Caco-2 (cell line): ENCODE results near the gene NINJ2. TPM values are rescaled to one million over a fixed set of nuclear protein-coding genes. Genes with fewer than 3 reads are reported as not detected.
A peak's percentile ranks its signal among the peaks of the same experiment; 100 is the strongest.

Experiments used
- BruUV-seq: library from RNA; stranded (reverse); fragments of 400-500 nt; replicated peaks from 2 replicates; lab custom pipeline; 2021; lab: Mats Ljungman, UMichigan
- CTCF ChIA-PET: fragments of 300-600 bp; sonication (Branson Sonifier 250); formaldehyde crosslinking; loops from one replicate; lab custom pipeline; 2022; ENCODE audit warnings: antibody characterized with exemption; lab: Charles Lee
- POLR2A ChIA-PET: fragments of 300-600 bp; sonication (Branson Sonifier 250); formaldehyde crosslinking; loops from one replicate; lab custom pipeline; 2022; ENCODE audit warnings: antibody characterized with exemption; lab: Charles Lee
- DNase-seq, 2 experiments: peaks; one replicate each; pipeline versions ENCODE4 v3.0.0 to v3.0.0-alpha.2; 2020 to 2022
- H3K27me3 ChIP-seq: replicated peaks from 2 replicates; pipeline ENCODE4 v1.6.0; 2011; ENCODE audit warnings: low read length; ENCODE audit not compliant: control insufficient read depth, insufficient read depth
- H3K36me3 ChIP-seq: 2 replicates; pipeline ENCODE4 v1.5.1; 2011; ENCODE audit warnings: low read length; ENCODE audit not compliant: control insufficient read depth, insufficient read depth
- H3K4me1 ChIP-seq: fragments of 250-450 bp; sonication (Bioruptor Pico); 2 replicates; pipeline ENCODE4 v1.5.1; 2020; ENCODE audit warnings: mild to moderate bottlenecking
- H3K4me3 ChIP-seq: 2 replicates; pipeline ENCODE4 v1.5.1; 2011; ENCODE audit warnings: low read depth, mild to moderate bottlenecking, control low read depth, low read length
- H3K9me3 ChIP-seq: fragments of 250-450 bp; sonication (Bioruptor Pico); 2 replicates; pipeline ENCODE4 v1.5.1; 2020; ENCODE audit warnings: mild to moderate bottlenecking, moderate library complexity
- H3K27ac Mint-ChIP-seq: one replicate; pipeline ENCODE4 v1.8.0; 2022; ENCODE audit warnings: mixed read lengths; ENCODE audit not compliant: unreplicated experiment
- H3K27me3 Mint-ChIP-seq: one replicate; pipeline ENCODE4 v1.8.0; 2022; ENCODE audit warnings: mixed read lengths; ENCODE audit not compliant: insufficient read depth, unreplicated experiment
- H3K36me3 Mint-ChIP-seq: one replicate; pipeline ENCODE4 v1.8.0; 2022; ENCODE audit warnings: mild to moderate bottlenecking, mixed read lengths; ENCODE audit not compliant: insufficient read depth, unreplicated experiment
- H3K4me1 Mint-ChIP-seq: one replicate; pipeline ENCODE4 v1.8.0; 2022; ENCODE audit warnings: low read depth, mixed read lengths; ENCODE audit not compliant: unreplicated experiment
- H3K4me3 Mint-ChIP-seq: one replicate; pipeline ENCODE4 v1.8.0; 2022; ENCODE audit warnings: mild to moderate bottlenecking, moderate library complexity, mixed read lengths; ENCODE audit not compliant: unreplicated experiment
- H3K9me3 Mint-ChIP-seq: one replicate; pipeline ENCODE4 v1.8.0; 2022; ENCODE audit warnings: mixed read lengths; ENCODE audit not compliant: unreplicated experiment
- CTCF ChIP-seq, 2 experiments: fragments of 200-600 bp in 1 of 2; IDR thresholded peaks; 1 replicate in 1 of 2; 2 replicates in 1 of 2; pipeline versions ENCODE4 v1.5.1 to v1.8.0; 2011 to 2022; ENCODE audit warnings: antibody characterized with exemption in 1 of 2, control low read depth in 1 of 2, inconsistent platforms in 1 of 2, low read depth in 1 of 2, low read length in 1 of 2, mild to moderate bottlenecking in 1 of 2, moderate library complexity in 1 of 2; ENCODE audit not compliant: insufficient read depth in 1 of 2, severe bottlenecking in 1 of 2, unreplicated experiment in 1 of 2
- intact Hi-C: fragments of 100-400 bp; cut with micrococcal nuclease; formaldehyde crosslinking; loops from one replicate; pipeline ENCODE4 v1.10.0; 2022; ENCODE audit not compliant: unreplicated experiment
- total RNA-seq: library from RNA; stranded (reverse); gene quantifications from 2 replicates; pipeline ENCODE4 v1.2.3, GENCODE V29; 2022

NINJ2 gene
- total RNA-seq, 1 experiment from 2014 or later: 7.0 TPM

- intact Hi-C loops: no loop called here
- Histone ChIP-seq H3K4me3 (no peak overlapping the region), H3K9me3 (peaks cover 5% of the 10 kb centered on the region), H3K27me3 (no peaks in the 10 kb centered on the region), H3K4me1 (peaks cover 20% of the 10 kb centered on the region), H3K36me3 (peaks cover 1% of the 10 kb centered on the region; the same call in 1 of the 2 replicates)
- H3K4me3 Mint-ChIP-seq: no peak overlapping the region
- ChIA-PET POLR2A (no interaction called here), CTCF (no interaction called here)
- peaks cover 36% of the 10 kb centered on the region for H3K4me1 Mint-ChIP-seq
- no TSS peak for BruUV-seq
- peaks cover 7% of the 10 kb centered on the region for H3K9me3 Mint-ChIP-seq
- peaks cover 37% of the 10 kb centered on the region for H3K36me3 Mint-ChIP-seq
- H3K27ac Mint-ChIP-seq: no peak overlapping the region
- no peaks in the 10 kb centered on the region for H3K27me3 Mint-ChIP-seq
- DNase-seq: no peak
- TF ChIP-seq CTCF (IDR thresholded peaks at IDR 0.05; ENCODE audit: insufficient read depth in 1 of 2, low read depth in 1 of 2, low read length in 1 of 2, severe bottlenecking in 1 of 2, unreplicated experiment in 1 of 2): no peak
Measured at GRCh38 chr12:524167-524951, 138.9 kb downstream of the NINJ2 start.

- peak overlapping the region; percentile 62 for H3K27ac Mint-ChIP-seq
- no peak for TF ChIP-seq CTCF (IDR thresholded peaks at IDR 0.05; ENCODE audit: insufficient read depth in 1 of 2, low read depth in 1 of 2, low read length in 1 of 2, severe bottlenecking in 1 of 2, unreplicated experiment in 1 of 2)
- intact Hi-C loops: no loop called here
- Histone ChIP-seq H3K4me1 (peaks cover 34% of the 10 kb centered on the region), H3K36me3 (no peaks in the 10 kb centered on the region), H3K9me3 (no peaks in the 10 kb centered on the region), H3K4me3 (no peak overlapping the region), H3K27me3 (no peaks in the 10 kb centered on the region)
- ChIA-PET POLR2A (no interaction called here), CTCF (interaction anchor here (0.5 to 0.7 kb wide), 3 partner anchors 65 to 1164 kb away, joined by 3 to 5 read pairs (median 3); no protein-coding TSS in a partner anchor)
- peaks cover 33% of the 10 kb centered on the region for H3K36me3 Mint-ChIP-seq
- peaks cover 37% of the 10 kb centered on the region for H3K4me1 Mint-ChIP-seq
- H3K9me3 Mint-ChIP-seq: no peaks in the 10 kb centered on the region
- no peaks in the 10 kb centered on the region for H3K27me3 Mint-ChIP-seq
- no TSS peak for BruUV-seq
- no peak overlapping the region for H3K4me3 Mint-ChIP-seq
- no peak for DNase-seq
Measured at GRCh38 chr12:522692-523378, 140.4 kb downstream of the NINJ2 start.

- no peaks in the 10 kb centered on the region for H3K9me3 ChIP-seq
- ChIA-PET POLR2A (interaction anchor here (0.8 to 1.1 kb wide), 2 partner anchors 14 to 17 kb away, joined by 3 to 4 read pairs; no protein-coding TSS in a partner anchor), CTCF (interaction anchor here (0.8 to 1.4 kb wide), 4 partner anchors 10 to 294 kb away, joined by 3 to 11 read pairs (median 6); no protein-coding TSS in a partner anchor)
- Mint-ChIP-seq H3K36me3 (peaks cover 21% of the 10 kb centered on the region), H3K9me3 (no peaks in the 10 kb centered on the region), H3K27me3 (no peaks in the 10 kb centered on the region), H3K4me1 (peaks cover 37% of the 10 kb centered on the region), H3K4me3 (peak overlapping the region; percentile 7), H3K27ac (peak overlapping the region; percentile 58)
- H3K4me3 ChIP-seq: no peak overlapping the region
- no peak for TF ChIP-seq CTCF (IDR thresholded peaks at IDR 0.05; ENCODE audit: insufficient read depth in 1 of 2, low read depth in 1 of 2, low read length in 1 of 2, severe bottlenecking in 1 of 2, unreplicated experiment in 1 of 2)
- no peaks in the 10 kb centered on the region for H3K27me3 ChIP-seq
- BruUV-seq: no TSS peak
- DNase-seq: peak in 1 of 2 experiments; percentile 53
- intact Hi-C loops: no loop called here
- H3K4me1 ChIP-seq: peaks cover 58% of the 10 kb centered on the region
- H3K36me3 ChIP-seq: no peaks in the 10 kb centered on the region
Measured at GRCh38 chr12:520119-520518, 143.1 kb downstream of the NINJ2 start.
